ENCODE results near the gene CHD9. TPM values are rescaled to one million over a fixed set of nuclear protein-coding genes. Genes with fewer than 3 reads are reported as not detected.

The CHD9 gene
- total RNA-seq, 2 donors from 2014 or later, result 39.2 to 66.1 TPM

GRCh38 chr16:53334581-53334980 is 279.8 kb downstream of the CHD9 start:
- Histone ChIP-seq H3K27ac (no peak overlapping the region), H3K4me3 (no peak overlapping the region), H3K27me3 (no peaks in the 10 kb centered on the region), H3K9ac (ENCODE audit: low read depth in 2 of 2, low read length in 2 of 2) (no peak overlapping the region), H3K36me3 (no peaks in the 10 kb centered on the region), H3K4me1 (no peaks in the 10 kb centered on the region), H3K9me3 (no peaks in the 10 kb centered on the region)
- DNase-seq, result no peak
- TF ChIP-seq, protein P1, sequence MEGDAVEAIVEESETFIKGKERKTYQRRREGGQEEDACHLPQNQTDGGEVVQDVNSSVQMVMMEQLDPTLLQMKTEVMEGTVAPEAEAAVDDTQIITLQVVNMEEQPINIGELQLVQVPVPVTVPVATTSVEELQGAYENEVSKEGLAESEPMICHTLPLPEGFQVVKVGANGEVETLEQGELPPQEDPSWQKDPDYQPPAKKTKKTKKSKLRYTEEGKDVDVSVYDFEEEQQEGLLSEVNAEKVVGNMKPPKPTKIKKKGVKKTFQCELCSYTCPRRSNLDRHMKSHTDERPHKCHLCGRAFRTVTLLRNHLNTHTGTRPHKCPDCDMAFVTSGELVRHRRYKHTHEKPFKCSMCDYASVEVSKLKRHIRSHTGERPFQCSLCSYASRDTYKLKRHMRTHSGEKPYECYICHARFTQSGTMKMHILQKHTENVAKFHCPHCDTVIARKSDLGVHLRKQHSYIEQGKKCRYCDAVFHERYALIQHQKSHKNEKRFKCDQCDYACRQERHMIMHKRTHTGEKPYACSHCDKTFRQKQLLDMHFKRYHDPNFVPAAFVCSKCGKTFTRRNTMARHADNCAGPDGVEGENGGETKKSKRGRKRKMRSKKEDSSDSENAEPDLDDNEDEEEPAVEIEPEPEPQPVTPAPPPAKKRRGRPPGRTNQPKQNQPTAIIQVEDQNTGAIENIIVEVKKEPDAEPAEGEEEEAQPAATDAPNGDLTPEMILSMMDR (IDR thresholded peaks at IDR 0.05), result no peak
- intact Hi-C loops (cut with DNase I), result no loop called here

- intact Hi-C loops (cut with DNase I), result no loop called here
- TF ChIP-seq, protein P1 (IDR thresholded peaks at IDR 0.05), result no peak
- Histone ChIP-seq H3K9me3 (no peaks in the 10 kb centered on the region), H3K27me3 (no peaks in the 10 kb centered on the region), H3K4me3 (no peak overlapping the region), H3K36me3 (no peaks in the 10 kb centered on the region), H3K4me1 (no peaks in the 10 kb centered on the region), H3K9ac (ENCODE audit: low read depth in 2 of 2, low read length in 2 of 2) (no peak overlapping the region), H3K27ac (no peak overlapping the region)
- DNase-seq, result no peak
These were observed 282.5 kb downstream of the CHD9 start for GRCh38 chr16:53337294-53337693.

- no peak overlapping the region for H3K4me3 ChIP-seq
- H3K27ac ChIP-seq, result no peak overlapping the region
- DNase-seq, result no peak
- no peaks in the 10 kb centered on the region for H3K4me1 ChIP-seq
- H3K27me3 ChIP-seq, result no peaks in the 10 kb centered on the region
- TF ChIP-seq, protein P1 (IDR thresholded peaks at IDR 0.05), result no peak
- intact Hi-C loops (cut with DNase I), result no loop called here
- H3K9me3 ChIP-seq, result no peaks in the 10 kb centered on the region
- no peaks in the 10 kb centered on the region for H3K36me3 ChIP-seq
- no peak overlapping the region for H3K9ac ChIP-seq (ENCODE audit: low read depth in 2 of 2, low read length in 2 of 2)
These were observed 287.0 kb downstream of the CHD9 start for GRCh38 chr16:53341792-53342191.

DNA sequence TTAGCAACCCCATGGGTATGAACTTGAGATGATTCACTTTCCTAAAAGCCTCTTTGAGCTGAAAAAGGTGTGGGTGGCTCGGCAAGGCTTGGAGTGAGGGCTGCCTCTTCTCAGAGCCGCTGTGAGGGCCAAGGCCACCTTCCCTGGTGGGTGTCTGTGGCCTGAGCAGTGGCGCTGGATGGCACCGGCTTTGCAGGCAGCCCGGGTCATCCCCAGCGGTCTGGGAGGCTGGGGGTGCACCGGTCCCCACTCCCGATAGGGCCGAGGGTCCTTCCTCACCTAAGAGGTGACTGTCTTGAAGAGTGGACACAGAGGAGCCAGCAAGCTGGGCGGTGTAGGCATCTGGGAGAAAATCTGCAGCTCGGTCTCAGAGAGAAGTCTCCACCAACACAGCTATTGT is 300.3 kb downstream of the CHD9 start:
- H3K4me3 ChIP-seq, result no peak overlapping the region
- DNase-seq, result no peak
- TF ChIP-seq, protein P1 (IDR thresholded peaks at IDR 0.05), result no peak

DNA sequence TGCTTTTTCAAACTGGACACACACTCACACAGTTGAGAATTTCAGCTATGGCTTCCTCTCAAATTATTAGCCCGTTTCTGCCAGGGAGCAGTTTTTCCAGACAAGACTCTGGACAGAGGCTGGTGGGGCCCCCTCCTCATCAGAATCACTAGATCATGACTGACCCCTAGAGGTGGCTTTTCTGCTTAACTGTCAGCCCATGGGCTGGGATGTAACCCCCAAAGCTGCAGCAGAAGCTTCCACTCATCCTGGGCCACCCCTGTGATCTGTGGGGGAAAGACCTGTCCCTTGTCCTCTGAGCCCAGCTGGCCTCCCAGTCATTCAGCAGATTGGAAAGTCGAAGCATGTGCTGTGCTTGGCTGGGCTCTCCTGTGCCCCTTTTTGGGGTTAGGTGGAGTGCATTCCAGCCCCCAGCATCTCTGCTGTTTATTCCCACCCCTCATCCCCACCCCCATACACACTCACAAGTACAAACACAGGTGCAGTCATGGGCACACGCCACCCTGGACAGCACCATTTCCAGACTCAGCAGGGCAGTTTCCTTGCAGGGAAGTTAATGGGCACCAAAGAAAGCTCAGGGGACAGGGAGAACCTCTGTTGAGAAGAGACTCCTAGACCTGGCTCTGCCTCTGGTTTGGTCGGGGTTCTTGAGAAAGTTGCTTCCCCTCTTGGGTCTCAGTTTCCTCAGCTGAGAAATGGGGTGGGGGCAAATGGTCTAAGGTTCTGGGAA is 301.9 kb downstream of the CHD9 start:
- H3K4me3 ChIP-seq, result no peak overlapping the region
- H3K27ac ChIP-seq, result no peak overlapping the region
- no peaks in the 10 kb centered on the region for H3K36me3 ChIP-seq
- no peaks in the 10 kb centered on the region for H3K4me1 ChIP-seq
- H3K9me3 ChIP-seq, result no peaks in the 10 kb centered on the region
- H3K27me3 ChIP-seq, result no peaks in the 10 kb centered on the region
- TF ChIP-seq, protein P1 (IDR thresholded peaks at IDR 0.05), result no peak
- H3K9ac ChIP-seq (ENCODE audit: low read depth in 2 of 2, low read length in 2 of 2), result no peak overlapping the region
- DNase-seq, result no peak
- intact Hi-C loops (cut with DNase I), result no loop called here

More for the DNA sequence above, 300.3 kb downstream of the CHD9 start:
- Histone ChIP-seq H3K36me3 (no peaks in the 10 kb centered on the region), H3K27me3 (no peaks in the 10 kb centered on the region), H3K9me3 (no peaks in the 10 kb centered on the region), H3K4me1 (no peaks in the 10 kb centered on the region), H3K9ac (ENCODE audit: low read depth in 2 of 2, low read length in 2 of 2) (no peak overlapping the region), H3K27ac (no peak overlapping the region)
- intact Hi-C loops (cut with DNase I), result no loop called here
